Activated naive CD8-positive, alpha-beta T cell treated with anti-CD3 and anti-CD28 coated beads, Interleukin-2, amount 50 U/mL, for 16 hours (primary cell): Measurements from ENCODE around the gene ASIC3.

ENCODE experiments used
- DNase-seq: peaks from one replicate; pipeline ENCODE4 v3.0.0-alpha.2; 2020; ENCODE audit warnings: low read depth, low spot score

The ASIC3 gene

DNA sequence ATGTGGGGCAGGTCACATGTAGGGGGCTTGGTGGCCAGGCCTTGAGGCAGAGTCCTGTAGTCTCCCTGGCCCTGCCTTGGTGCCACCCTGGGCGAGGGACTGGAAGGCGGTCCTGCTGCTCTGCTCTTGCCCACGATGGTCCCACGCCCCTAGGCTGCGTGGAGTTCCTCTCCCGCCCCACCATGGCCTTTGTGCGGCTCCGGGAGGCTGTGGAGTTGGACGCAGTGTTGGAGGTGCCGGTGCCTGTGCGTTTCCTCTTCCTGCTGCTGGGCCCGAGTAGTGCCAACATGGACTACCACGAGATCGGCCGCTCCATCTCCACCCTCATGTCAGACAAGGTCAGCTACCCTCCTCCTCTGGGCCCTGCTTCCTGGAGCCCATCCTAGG, 22.2 kb downstream of the ASIC3 start:
- DNase-seq: no peak

DNA sequence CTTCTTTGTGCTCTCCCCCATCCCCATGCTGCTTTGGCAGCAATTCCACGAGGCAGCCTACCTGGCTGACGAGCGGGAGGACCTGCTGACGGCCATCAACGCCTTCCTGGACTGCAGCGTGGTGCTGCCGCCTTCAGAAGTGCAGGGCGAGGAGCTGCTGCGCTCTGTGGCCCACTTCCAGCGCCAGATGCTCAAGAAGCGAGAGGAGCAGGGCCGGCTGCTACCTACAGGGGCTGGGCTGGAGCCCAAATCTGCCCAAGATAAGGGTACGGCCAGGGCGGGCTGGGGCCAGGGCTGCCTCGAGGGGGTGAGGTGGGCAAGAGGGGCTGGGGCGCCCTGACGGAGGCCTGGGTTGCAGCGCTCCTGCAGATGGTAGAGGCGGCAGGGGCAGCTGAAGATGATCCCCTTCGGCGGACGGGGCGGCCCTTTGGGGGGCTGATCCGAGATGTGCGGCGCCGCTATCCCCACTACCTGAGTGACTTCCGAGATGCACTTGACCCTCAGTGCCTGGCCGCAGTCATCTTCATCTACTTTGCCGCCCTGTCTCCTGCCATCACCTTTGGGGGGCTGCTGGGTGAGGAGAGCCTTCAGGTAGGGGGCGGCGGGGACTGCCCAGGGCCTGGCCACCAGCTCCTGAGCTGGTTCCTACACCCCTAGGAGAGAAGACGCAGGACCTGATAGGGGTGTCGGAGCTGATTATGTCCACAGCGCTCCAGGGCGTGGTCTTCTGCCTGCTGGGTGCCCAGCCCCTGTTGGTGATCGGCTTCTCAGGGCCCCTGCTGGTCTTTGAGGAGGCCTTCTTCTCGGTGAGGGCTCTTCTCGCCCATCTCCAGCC, 22.9 kb downstream of the ASIC3 start:
- DNase-seq: no peak

DNA sequence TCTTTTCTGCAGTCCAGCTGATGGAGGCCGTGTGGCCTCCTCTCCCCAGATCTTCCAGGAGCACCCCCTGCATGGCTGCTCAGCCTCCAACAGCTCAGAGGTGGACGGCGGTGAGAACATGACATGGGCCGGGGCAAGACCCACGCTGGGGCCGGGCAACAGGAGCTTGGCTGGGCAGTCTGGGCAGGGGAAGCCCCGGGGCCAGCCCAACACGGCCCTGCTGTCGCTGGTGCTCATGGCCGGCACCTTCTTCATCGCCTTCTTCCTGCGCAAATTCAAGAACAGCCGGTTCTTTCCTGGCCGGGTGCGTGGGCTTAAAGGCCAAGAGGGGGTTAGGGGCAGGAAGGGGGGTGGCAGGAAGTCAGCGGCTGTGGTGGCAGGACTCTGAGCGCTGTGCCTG, 25.7 kb downstream of the ASIC3 start:
- no peak for DNase-seq

DNA sequence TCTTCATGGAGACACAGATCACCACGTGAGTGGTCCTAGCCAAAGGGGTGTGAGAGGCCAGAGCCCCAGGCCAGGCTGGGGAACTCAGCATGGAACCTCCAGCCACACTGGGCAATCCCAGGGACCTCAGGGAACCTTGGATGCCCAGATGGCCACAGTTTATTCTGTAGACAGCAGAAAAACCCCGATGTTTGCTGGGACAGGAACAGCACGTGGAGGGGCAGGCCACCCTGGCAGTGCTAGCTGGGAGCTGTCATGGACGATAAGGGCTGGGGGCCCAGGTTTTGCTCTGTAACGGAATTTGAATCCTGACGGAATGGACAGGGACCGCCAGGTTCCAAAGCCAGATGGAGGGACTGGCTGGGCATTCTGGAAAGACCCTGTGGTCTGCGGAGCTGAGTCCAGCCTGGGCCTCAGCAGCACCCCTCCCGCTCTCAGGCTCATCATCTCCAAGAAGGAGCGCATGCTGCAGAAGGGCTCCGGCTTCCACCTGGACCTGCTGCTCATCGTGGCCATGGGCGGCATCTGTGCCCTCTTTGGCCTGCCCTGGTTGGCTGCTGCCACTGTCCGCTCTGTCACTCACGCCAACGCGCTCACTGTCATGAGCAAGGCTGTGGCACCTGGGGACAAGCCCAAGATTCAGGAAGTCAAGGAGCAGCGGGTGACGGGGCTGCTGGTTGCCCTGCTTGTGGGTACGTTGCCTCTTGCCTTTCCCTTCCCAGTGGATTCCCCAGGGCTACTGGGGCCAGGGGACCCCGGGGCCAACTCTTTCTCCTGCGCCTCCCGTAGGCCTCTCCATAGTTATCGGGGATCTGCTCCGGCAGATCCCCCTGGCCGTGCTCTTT, 26.7 kb downstream of the ASIC3 start:
- DNase-seq: no peak

DNA sequence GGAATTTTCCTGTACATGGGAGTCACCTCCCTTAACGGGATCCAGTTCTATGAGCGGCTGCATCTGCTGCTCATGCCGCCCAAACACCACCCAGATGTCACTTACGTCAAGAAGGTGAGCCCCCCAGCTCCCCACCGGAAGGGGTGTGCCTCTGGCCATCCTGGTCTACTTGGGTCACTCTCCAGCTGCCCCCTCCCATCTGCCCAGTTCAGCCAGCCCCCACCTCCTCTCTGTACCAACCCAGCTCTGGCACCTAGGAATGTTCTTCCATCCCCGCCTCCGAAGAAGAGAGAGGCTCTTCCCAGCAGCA, 27.3 kb downstream of the ASIC3 start:
- DNase-seq: no peak

DNA sequence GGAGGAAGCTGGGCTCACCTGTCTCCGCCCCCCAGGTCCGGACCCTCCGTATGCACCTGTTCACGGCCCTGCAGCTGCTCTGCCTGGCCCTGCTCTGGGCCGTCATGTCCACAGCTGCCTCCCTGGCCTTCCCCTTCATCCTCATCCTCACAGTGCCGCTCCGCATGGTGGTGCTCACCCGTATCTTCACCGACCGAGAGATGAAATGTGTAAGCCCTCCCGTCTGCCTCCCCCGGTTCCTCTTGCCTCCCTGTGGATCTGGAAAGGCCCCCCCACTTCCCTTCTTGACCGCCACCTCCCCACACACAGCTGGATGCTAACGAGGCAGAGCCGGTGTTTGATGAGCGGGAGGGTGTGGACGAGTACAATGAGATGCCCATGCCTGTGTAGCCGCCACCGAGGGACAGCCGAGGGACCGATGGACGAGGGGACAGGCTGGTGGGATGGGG, 27.7 kb downstream of the ASIC3 start:
- DNase-seq: no peak

DNA sequence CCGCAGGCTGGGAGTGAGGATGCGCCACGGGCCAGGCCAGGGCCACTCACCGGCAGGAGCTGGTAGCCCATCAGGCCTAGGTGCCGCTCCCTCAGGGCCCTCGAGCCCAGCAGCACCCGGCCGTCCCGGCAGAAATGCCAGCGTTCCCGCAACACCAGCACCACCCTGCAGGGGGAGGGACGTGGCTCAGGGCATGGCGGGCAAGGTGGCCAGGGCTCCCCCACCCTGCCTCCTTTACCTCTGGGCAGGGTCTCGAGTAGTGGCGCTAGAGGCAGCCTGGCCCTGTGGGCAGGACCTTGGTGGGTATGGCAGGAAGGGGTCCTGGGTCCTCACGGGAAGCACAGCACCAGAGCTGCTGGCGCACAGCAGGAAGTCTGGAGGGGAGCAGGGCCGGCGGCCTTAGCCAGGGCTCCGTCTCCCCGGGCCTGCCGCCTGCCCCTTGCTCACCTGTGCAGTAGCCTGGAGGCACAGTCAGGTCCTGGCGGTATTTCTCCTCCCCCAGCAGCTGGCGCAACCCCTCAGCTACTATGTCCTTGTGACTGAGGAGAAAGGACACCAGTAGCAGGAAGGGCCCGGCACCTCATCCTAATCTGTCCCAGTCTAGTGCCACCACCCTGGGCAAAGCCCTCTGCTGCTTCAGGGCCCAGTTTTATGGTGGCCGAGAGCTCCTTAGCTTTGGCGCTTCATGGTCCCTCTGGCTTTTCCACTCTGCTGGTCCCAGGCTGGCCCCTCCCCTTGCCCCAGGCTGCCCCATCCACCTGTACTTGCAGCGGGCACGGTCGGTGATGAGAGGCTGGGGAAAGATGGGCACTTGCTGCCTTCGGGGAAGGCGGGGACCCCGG, 28.8 kb downstream of the ASIC3 start:
- DNase-seq: no peak

DNA sequence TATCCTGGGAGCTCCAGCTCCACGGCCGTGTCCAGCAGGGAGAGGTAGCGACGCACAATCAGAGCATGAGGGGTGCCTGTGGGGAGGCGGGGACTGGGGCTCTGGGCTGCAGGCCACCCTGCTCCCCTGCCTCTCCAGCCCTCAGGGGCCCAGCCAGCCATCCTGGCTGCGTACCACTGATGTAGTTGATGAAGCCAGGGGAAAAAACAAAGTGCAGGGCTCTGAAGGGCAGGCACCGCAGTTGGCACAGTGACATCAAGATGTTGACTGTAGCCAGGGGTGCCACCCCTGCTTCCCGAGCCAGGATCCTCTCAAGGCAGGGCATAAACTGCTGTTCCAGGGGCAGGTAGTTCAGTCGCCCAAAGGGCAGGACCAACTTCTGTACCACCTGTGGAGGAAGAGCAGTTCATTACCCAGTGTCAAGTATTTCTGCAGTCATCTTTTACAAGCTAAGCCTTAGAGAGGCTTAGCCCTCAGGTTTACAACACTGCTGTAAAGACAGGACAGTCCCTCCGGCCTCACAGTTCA, 29.4 kb downstream of the ASIC3 start:
- no peak for DNase-seq

DNA sequence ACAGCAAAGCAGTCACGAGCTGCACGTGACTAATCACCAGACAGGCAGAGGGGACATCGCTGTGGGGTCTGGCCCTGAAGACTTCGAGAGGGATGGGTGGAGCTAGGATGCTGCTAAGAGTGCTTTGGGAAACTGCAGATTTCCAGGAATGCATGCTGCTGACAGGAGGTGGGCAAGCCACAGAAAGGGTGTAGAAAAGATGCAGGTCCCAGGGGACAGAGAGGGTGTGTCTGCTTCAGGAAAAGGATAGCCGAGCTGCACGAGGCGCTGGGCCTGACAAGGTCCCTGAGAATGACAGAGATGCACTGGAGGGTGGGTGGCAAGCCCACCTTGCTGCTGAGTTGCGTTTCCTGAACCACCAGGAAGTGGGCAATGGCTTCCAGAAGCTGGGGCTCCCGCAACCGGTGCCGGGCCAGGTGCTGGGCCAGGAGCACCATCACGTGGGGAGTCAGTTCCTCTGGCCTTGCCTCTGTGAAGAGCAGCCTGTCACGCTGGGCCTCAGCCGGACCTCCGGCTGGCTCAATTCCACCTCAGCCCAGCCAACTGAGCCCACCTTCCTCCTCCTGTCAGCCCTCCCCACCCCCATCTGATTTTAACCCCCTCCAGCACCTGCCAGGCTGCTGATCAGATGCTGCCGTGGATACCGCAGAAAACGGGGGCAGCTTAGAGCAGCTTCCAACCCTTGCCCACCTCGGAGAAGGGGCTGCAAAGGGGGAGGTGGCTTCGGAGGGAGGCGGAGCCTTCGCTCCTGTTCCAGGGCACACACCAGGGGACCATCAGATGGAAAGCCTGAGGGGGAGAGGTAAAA, 30.1 kb downstream of the ASIC3 start:
- no peak for DNase-seq

DNA sequence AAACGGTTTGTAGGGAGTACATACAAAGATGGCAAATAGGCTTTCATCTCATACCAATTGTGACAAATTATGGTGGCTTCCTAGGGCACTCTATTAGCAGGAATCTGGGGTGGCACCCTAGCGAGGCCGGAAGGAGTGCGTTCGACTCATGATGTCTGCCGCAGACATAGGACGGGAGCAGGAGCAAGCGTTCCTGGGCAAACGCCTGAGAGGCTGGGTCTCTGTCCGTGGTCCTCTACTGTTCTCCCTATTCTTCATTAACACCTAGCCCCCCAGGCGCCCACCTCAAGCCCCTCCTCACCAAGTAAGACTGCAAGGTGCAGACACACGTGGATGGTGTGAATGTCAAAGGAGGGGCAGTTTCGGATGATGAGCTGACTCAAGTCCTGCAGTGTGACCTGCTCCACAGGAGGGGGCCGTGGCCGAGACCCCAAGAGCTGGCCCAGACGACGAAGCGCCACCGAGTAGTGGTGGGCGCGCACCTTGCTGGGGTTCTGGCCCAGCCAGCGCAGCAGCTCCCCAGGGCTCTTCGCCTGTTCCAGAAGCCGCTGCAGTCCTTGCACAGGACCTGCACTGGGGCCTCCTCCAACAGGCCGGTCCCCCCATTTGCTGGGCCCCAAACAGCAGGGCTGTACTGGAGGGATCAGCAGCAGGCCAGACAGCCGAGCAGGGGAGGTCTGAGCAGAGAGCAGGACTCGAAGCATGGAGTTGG, 31.0 kb downstream of the ASIC3 start:
- no peak for DNase-seq

DNA sequence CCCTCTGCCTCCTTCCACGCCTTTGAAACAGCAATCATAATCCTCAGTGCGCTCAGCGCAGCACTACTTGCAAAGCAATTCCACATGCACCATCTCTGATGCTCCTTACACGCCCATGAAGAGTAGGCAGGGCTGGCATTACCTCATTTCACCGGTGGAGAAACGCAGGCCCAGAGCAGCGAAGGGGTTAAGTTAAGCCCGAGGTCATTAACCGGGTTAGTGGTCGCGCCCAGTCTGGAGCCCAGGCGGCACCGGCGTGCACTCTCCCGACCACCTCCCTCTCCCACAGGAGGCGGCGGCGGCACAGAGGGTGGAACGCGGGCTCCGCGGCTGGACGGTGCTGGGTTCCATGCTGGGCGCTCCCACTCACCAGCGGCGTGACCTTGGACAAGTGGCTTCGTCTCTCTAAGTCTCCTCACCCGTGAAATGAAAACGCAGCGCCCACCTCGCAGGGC, 31.8 kb downstream of the ASIC3 start:
- DNase-seq: no peak

DNA sequence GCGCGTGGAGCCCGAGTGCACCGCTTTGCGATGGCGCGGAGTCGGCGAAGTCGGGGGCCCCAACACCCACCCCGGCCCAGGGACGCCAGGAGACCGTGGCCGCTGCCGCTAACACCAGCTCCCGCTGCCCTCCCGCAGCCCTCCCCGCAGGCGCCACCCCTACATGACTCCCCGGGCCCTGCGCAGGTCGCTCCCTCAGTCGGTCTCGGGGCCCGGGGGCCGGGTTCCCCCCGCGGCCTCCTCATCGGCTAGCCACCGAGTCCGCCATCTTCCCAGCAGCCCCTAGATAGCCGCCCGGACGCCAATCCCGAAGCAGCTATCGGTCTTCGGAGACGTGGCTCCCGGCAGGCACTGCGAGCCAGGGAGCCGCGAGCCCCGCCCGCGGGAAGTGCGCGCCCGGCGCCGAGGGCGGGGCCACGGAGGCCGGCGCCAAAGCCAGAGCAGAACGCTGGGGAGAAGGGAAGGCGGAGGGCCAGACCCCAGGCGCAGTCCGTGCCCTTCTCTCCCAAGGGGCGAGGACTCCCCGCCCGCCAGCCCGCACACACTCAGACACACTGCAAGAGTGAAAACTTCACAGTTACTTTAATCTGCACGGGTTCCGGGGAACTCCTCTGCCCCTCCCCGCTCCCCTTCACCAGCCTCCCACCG, 32.3 kb downstream of the ASIC3 start, which contains the start of gene FASTK:
FASTK (minus strand) TSS at position 288 of the 648 bp plus-strand sequence; CDS start at position 245, 43 bp downstream.
- DNase-seq: peak; percentile 75

DNA sequence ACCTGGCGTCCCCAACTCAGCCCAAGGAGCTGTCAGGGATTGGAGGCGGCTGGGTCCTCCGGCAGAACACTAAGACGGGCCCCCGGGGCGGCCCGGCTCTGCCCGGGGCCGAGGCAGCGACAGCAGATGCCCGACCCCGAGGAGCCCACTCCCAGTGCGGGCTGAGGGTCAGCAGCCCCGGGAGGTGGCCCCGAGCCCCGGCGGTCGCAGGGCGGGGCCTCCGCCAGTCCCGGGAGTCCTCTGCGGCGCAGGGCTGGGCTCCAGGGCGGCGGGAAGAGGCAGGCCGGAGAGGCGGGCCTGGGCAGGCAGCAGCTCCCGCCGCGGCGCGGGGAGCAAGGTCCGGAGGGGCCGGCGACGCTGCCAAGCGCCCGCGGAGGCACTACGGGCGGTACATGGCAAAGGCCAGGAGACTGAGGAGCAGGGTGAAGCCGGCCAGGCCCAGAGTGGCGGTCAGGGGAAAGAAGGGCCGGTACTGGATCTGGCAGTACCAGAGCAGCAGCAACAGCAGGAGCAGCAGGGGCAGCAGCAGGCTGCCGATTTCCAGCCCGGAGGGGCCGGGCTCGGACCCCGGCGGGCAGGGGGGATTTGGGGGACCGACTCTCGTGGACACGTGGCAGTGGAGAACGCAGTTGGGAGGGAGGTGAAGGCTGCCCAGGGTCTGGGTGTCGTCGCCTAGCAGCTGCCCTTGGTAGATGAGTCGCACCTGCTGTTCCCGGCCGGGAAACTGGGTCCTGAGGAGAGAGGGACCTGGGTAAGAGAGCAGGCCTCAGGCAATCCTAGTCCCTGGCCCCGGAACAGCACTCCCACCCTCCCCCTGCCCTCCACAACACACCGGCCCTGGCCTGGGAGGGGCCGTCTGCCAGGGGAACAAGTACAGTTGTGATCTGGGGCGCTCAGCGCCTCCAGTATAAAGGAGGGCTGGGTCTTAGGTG, 33.1 kb downstream of the ASIC3 start:
- no peak for DNase-seq

DNA sequence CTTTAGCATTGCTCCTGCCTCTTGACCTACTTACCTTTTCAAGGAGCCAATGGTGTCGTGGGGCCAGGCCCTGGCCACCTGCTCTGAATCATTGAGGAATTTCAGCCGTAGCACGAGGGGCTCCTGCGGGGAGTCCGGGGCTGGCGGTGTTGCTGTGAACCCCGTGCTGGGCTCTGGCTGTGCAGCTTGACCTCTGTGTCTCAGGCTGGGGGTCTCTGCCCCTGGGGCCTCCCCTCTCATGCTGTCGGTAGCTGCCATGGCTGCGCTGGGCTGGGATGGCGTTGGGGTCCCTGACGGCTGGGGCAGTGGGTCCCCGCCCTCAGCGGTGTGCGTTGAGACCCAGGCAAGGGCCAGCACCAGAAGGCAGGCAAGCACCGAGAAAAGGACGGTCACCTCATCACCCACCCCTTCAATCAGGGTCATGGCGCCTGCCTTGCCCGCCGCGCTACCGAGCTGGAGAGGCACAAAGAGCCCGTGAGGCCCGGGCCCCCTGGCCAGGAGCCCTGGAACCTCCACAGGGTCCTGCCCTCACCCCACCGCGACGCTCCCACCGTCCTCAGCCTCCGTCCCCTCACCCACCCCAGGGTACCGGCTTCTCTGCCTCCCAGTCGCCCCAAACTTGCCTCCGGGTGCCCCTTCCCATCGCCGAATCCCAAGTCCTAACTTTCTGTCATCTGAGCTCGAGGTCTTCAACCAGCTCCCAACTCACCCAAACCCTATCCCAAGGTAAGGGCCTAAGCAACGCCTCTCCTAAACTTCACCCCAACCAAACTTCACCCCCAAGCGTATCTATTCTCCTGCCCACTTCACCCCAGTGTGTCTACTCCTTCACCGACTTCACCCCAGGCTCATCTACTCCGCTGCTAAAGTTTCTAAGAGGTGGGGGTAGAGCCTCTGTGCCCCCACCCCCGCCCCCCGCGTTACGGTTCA, 34.1 kb downstream of the ASIC3 start:
- no peak for DNase-seq

DNA sequence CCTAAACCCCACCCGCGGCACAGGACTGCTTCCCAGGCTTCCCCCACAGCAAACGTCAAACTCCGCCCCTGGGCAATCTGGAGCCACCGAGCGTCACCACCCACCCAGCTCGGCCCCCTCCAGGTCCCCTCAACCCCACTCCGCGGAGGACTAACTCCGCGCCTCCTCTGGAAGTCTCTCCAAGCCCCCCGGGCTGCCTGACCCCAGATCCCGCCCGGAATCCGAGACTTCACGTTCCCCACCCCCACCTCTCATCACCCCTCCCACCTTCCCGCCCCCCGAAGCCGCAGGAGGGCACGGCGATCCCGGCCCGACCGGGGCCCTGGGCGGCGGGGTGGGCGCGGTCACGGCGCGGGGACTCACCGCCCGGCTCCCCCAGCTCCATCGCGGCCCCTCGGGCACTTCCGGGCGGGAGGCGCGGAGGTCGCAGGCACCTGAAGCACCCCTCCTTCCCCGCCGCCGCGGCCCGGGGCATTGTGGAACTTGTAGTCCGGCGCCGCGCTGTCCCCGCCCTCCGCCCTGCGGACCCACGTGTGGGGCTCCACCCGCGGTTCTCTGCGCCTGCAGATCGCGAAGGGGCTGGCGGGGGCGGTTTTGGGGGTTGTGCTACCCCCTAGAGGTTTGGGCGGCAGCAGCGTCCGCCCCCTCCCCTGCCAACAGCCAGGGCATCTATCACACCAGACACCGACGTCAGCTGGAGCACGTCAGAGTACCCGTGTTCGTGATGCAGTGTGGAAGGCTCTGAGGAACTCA, 34.9 kb downstream of the ASIC3 start, which contains the start of gene TMUB1:
TMUB1 (minus strand) TSS at position 423 of the 753 bp plus-strand sequence. CDS start 930 bp downstream, outside the sequence.
- peak; percentile 64 for DNase-seq

DNA sequence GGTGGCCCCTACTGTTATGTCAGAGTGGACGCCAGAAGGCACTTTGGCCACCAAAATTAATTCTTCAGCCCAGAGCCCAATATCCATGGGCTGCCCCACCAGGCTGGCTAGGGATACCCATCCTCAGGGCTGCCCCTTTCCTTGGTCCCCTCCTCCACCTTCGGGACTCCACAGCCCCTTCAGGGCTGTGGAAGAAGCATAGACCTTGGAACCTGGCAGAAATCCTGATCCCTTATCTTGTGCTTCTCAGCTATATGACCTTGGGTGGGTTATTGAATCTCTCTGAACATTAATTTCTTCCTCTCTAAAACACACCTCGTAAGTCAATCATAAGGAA, 35.5 kb downstream of the ASIC3 start:
- DNase-seq: no peak

DNA sequence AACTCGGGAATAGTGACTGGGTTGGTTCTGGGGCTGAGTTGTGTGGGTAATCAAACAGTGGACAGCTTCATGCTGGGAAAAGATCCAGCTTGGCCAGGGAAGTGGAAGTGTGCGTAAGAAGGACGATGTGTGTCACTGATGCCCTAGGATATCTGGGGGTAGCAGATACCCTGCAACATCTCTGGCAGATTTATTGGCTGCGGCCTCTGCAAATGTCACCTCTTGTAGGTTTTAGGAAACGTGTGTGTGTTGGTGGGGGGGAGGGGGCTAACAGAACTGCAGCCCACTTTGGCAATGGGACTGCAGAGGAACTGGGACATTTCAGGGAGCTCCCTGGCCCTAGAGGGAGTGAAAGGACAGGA, 37.0 kb downstream of the ASIC3 start:
- DNase-seq: no peak
